Measurements from ENCODE around the gene TRIM15. TPM values are rescaled to one million over a fixed set of nuclear protein-coding genes. Genes with fewer than 3 reads are reported as not detected.
A peak's percentile ranks its signal among the peaks of the same experiment; 100 is the strongest.

The TRIM15 gene
- total RNA-seq, 1 experiment from 2014 or later: 0.35 TPM

- H3K27ac Mint-ChIP-seq: no peak overlapping the region
- CTCF ChIA-PET: interaction anchor here (0.6 to 3.2 kb wide), 4 partner anchors 13 to 582 kb away, joined by 3 to 8 read pairs (median 4); no protein-coding TSS in a partner anchor
- no peak for ATAC-seq
- POLR2A ChIA-PET: no interaction called here
- TF ChIP-seq ATF2 (CRISPR knock-in tag; IDR thresholded peaks at IDR 0.05; ENCODE audit: borderline replicate concordance, low read depth) (no peak), ZNF423 (CRISPR knock-in tag; IDR thresholded peaks at IDR 0.05) (peak; percentile 86), MAX (CRISPR knock-in tag; IDR thresholded peaks at IDR 0.05) (no peak)
- DNase-seq (ENCODE audit: low spot score): no peak
- no peak overlapping the region for H3K4me3 Mint-ChIP-seq
- peaks cover 4% of the 10 kb centered on the region for H3K4me1 Mint-ChIP-seq
- H3K9me3 Mint-ChIP-seq: no peaks in the 10 kb centered on the region
- no peaks in the 10 kb centered on the region for H3K36me3 Mint-ChIP-seq
- peaks cover 14% of the 10 kb centered on the region for H3K27me3 Mint-ChIP-seq (ENCODE audit: low read depth)
Observed at GRCh38 chr6:30145818-30146217, 17.5 kb upstream of the TRIM15 start.

GRCh38 chr6:30147096-30147495 is 16.2 kb upstream of the TRIM15 start:
- peak; percentile 60 for ATAC-seq
- Mint-ChIP-seq H3K4me1 (peaks cover 4% of the 10 kb centered on the region), H3K9me3 (no peaks in the 10 kb centered on the region), H3K4me3 (no peak overlapping the region), H3K36me3 (no peaks in the 10 kb centered on the region), H3K27me3 (ENCODE audit: low read depth) (peaks cover 10% of the 10 kb centered on the region), H3K27ac (no peak overlapping the region)
- CTCF ChIA-PET: interaction anchor here (2.2 kb wide), 1 partner anchor 16 kb away, joined by 9 read pairs; no protein-coding TSS in a partner anchor
- POLR2A ChIA-PET: no interaction called here
- no peak for DNase-seq (ENCODE audit: low spot score)
- TF ChIP-seq FOXJ3 (CRISPR knock-in tag; IDR thresholded peaks at IDR 0.05; ENCODE audit: borderline replicate concordance) (no peak), ZSCAN18 (CRISPR knock-in tag; IDR thresholded peaks at IDR 0.05) (no peak), GABPB1 (CRISPR knock-in tag; IDR thresholded peaks at IDR 0.05) (no peak), FOXK1 (CRISPR knock-in tag; IDR thresholded peaks at IDR 0.05) (no peak)

GRCh38 chr6:30149234-30149633 is 14.1 kb upstream of the TRIM15 start:
- H3K27ac Mint-ChIP-seq: no peak overlapping the region
- H3K4me3 Mint-ChIP-seq: no peak overlapping the region
- H3K4me1 Mint-ChIP-seq: peaks cover 4% of the 10 kb centered on the region
- DNase-seq (ENCODE audit: low spot score) (no peak), ATAC-seq (no peak)
- ChIA-PET CTCF (interaction anchor here (1.8 to 2.2 kb wide), 2 partner anchors 18 to 46 kb away, joined by 4 to 9 read pairs; no protein-coding TSS in a partner anchor), POLR2A (no interaction called here)
- peaks cover 12% of the 10 kb centered on the region for H3K27me3 Mint-ChIP-seq (ENCODE audit: low read depth)
- H3K36me3 Mint-ChIP-seq: no peaks in the 10 kb centered on the region
- no peaks in the 10 kb centered on the region for H3K9me3 Mint-ChIP-seq
- no peak for TF ChIP-seq ZNF396 (CRISPR knock-in tag; IDR thresholded peaks at IDR 0.05; ENCODE audit: borderline replicate concordance)
- no peak for TF ChIP-seq ZNF281 (CRISPR knock-in tag; IDR thresholded peaks at IDR 0.05)
- TF ChIP-seq TP53 (CRISPR knock-in tag; IDR thresholded peaks at IDR 0.05): no peak
- TF ChIP-seq NR3C1 (CRISPR knock-in tag; conservative IDR thresholded peaks at IDR 0.05; ENCODE audit: low read depth): no peak
- no peak for TF ChIP-seq STAT6 (CRISPR knock-in tag; conservative IDR thresholded peaks at IDR 0.05; ENCODE audit: low read depth)
- no peak for TF ChIP-seq GRHL2 (CRISPR knock-in tag; IDR thresholded peaks at IDR 0.05; ENCODE audit: insufficient replicate concordance, severe bottlenecking)
- TF ChIP-seq FOXP4 (CRISPR knock-in tag; IDR thresholded peaks at IDR 0.05): no peak
- TF ChIP-seq ZBTB43 (CRISPR knock-in tag; IDR thresholded peaks at IDR 0.05): no peak
